Body of pancreas (tissue), 4 donors: Measurements from ENCODE around the gene PPFIA2.

Experiments
- CTCF ChIP-seq, 7 experiments: fragments of 450-650 bp in 4 of 7; fragments of 200-600 bp in 3 of 7; sonication (generic) in 3 of 7; IDR thresholded peaks; one replicate each; pipeline ENCODE4 v1.5.1; 2016 to 2019; ENCODE audit warnings: antibody characterized with exemption in 7 of 7
- POLR2A ChIP-seq, 3 donors: fragments of 450-650 bp; IDR thresholded peaks; one replicate each; pipeline ENCODE4 v1.6.1; 2016; ENCODE audit warnings: antibody characterized with exemption in 3 of 3, mild to moderate bottlenecking in 2 of 3

GRCh38 chr12:81255456-81255855 is 503.7 kb downstream of the PPFIA2 start:
- no peak for TF ChIP-seq CTCF (IDR thresholded peaks at IDR 0.05)
- TF ChIP-seq POLR2A (IDR thresholded peaks at IDR 0.05): no peak
